Osteocyte (in vitro differentiated cells): ENCODE data around the gene STRADB. TPM values are rescaled to one million over a fixed set of nuclear protein-coding genes. Genes with fewer than 3 reads are reported as not detected.
"Not testable (repeated sequence)": the region's sequence is repeated elsewhere in the genome, so short reads cannot be mapped to it uniquely, and the experiment has no call there.

Experiments
- DNase-seq: peaks from one replicate; pipeline ENCODE4 v3.0.0; 2021; ENCODE audit warnings: mixed read lengths; ENCODE audit not compliant: unreplicated experiment; ENCODE audit errors: extremely low spot score
- H3K27ac Mint-ChIP-seq: one replicate; pipeline ENCODE4 v1.8.0; 2021; ENCODE audit warnings: mild to moderate bottlenecking, mixed read lengths; ENCODE audit not compliant: unreplicated experiment
- H3K27me3 Mint-ChIP-seq: one replicate; pipeline ENCODE4 v1.8.0; 2021; ENCODE audit warnings: mixed read lengths; ENCODE audit not compliant: unreplicated experiment
- H3K36me3 Mint-ChIP-seq: one replicate; pipeline ENCODE4 v1.8.0; 2021; ENCODE audit warnings: mixed read lengths; ENCODE audit not compliant: unreplicated experiment
- H3K4me1 Mint-ChIP-seq: one replicate; pipeline ENCODE4 v1.8.0; 2021; ENCODE audit warnings: mixed read lengths; ENCODE audit not compliant: unreplicated experiment
- H3K4me3 Mint-ChIP-seq: one replicate; pipeline ENCODE4 v1.8.0; 2021; ENCODE audit warnings: mild to moderate bottlenecking, moderate library complexity, mixed read lengths; ENCODE audit not compliant: unreplicated experiment
- H3K9me3 Mint-ChIP-seq: one replicate; pipeline ENCODE4 v1.8.0; 2021; ENCODE audit warnings: mixed read lengths; ENCODE audit not compliant: unreplicated experiment
- total RNA-seq: library from RNA; stranded (reverse); gene quantifications from 2 replicates; pipeline ENCODE4 v1.2.1, GENCODE V29; 2021
- TF ChIP-seq, protein P1 (sequence below): fragments of 200-600 bp; sonication (generic); IDR thresholded peaks from 2 replicates; pipeline ENCODE4 v1.5.0; 2021; ENCODE audit warnings: antibody characterized with exemption, mild to moderate bottlenecking, moderate library complexity

Gene STRADB
- total RNA-seq, 1 donor from 2014 or later = 18.5 TPM

DNA sequence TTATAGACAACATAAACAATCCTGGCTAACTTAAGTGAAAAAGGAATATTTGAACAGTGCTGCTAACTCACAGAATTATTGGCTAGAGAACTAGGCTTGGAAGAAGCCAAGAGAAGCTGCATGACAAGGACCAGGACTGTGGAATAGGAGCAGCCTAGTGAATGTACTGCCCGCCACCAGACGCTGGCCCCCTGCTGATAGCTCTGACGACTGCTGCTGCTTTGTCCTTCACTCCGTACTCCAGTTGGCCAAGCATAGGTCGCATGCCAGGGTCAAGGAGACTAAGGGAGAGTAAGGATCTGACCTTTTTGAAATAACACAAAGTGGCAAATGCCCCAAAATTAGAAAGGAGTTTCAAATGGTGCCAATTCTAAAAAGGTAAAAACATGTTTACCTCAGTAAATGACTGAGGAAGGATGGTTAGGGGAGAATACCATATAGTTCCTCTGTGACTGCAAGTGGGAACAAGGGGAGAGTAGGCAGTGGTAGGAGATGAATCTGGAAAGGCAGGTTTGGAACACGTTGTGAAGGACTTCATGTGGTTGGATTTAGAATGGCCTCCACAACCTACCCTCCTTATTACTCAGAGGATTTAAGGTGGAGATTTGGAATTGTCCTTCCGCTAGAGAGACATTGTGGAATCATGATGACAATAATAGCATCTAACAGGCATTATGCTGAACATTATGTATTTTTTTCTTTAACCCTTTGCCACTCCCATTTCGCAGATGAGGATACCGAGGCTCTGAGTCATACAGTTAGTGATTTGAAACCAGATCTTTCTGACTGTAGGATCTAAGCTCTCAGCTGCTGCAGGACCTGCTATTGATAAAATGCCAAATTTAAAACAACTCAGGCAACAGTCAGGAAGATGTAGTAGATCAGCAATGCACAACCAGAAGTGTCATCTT lies 19.5 kb downstream of the STRADB start:
- Mint-ChIP-seq H3K4me1 (peaks cover 47% of the 10 kb centered on the region), H3K9me3 (no peaks in the 10 kb centered on the region), H3K27me3 (no peaks in the 10 kb centered on the region), H3K36me3 (peaks cover 46% of the 10 kb centered on the region), H3K4me3 (no peak overlapping the region), H3K27ac (no peak overlapping the region)
- TF ChIP-seq, protein P1, sequence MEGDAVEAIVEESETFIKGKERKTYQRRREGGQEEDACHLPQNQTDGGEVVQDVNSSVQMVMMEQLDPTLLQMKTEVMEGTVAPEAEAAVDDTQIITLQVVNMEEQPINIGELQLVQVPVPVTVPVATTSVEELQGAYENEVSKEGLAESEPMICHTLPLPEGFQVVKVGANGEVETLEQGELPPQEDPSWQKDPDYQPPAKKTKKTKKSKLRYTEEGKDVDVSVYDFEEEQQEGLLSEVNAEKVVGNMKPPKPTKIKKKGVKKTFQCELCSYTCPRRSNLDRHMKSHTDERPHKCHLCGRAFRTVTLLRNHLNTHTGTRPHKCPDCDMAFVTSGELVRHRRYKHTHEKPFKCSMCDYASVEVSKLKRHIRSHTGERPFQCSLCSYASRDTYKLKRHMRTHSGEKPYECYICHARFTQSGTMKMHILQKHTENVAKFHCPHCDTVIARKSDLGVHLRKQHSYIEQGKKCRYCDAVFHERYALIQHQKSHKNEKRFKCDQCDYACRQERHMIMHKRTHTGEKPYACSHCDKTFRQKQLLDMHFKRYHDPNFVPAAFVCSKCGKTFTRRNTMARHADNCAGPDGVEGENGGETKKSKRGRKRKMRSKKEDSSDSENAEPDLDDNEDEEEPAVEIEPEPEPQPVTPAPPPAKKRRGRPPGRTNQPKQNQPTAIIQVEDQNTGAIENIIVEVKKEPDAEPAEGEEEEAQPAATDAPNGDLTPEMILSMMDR = no peak
- no peak for DNase-seq

DNA sequence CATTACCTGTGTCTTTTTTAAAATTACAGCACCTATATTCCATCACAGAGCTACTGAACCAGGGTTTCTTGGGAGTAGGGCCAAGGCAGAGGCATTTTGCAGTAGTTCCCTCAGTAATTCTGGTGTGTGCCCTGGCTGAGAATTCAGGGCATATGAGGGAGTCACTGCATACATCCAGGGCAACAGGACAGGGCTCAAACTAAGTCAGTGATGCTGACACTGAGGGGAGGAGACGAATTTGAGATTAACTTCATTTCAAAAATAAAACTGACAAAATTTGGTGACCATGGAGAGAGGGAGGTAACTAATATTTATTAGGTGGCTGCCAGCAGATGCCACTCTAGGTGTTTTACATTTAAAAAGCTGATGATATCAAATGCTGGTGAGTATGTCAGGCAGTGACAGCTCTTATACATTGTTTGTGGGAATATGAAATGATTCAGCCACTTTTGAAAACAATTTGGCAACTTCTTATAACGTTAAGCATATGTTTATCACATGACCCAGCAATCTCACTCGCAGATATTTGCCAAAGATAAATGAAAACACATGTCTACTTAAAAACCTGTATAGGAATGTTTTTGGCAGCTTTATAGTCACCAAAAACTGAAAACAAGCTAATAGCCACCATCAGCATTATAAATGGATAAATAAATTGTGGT lies 20.3 kb downstream of the STRADB start:
- no peaks in the 10 kb centered on the region for H3K27me3 Mint-ChIP-seq
- H3K4me1 Mint-ChIP-seq = peaks cover 39% of the 10 kb centered on the region
- H3K27ac Mint-ChIP-seq = no peak overlapping the region
- TF ChIP-seq, protein P1 = no peak
- H3K36me3 Mint-ChIP-seq = peaks cover 46% of the 10 kb centered on the region
- no peak overlapping the region for H3K4me3 Mint-ChIP-seq
- DNase-seq = no peak
- H3K9me3 Mint-ChIP-seq = no peaks in the 10 kb centered on the region

DNA sequence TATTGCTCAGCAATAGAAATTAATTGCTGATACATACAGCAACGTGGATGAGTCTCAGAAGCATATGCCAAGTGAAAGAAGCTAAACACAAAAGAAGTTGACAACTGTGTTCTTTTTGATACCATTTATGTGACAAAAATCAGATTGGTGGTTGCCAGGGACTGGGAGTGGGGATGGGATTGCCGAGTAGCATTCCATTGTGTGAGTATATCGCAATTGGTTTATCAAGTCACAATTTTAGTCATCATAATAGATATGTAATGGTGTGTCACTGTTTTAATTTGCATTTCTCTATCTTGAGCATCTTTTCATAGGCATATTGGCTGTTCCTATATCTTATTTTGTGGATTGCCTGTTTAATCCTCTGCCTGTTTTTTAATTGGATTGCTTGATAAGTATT lies 20.9 kb downstream of the STRADB start:
- no peak overlapping the region for H3K4me3 Mint-ChIP-seq

DNA sequence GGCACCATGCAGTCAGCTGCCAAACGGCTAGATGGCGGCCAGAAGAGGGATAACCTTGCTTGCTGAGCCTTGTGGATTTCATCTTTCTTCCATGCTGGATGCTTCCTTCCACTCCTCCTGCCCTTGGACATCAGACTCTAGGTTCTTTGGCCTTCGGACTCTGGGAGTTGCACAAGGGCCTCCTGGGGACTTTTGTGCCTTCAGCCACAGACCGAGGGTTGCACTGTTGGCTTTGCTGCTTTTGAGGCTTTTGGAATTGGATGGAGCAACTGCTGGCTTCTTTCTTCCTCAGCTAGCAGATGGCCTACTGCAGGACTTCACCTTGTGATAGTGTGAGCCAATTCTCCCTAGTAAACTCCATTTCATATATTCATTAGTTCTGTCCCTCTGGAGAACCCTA lies 31.0 kb downstream of the STRADB start:
- no peak for DNase-seq
- Mint-ChIP-seq H3K36me3 (peaks cover 22% of the 10 kb centered on the region), H3K9me3 (no peaks in the 10 kb centered on the region), H3K27me3 (peaks cover 2% of the 10 kb centered on the region), H3K4me1 (no peaks in the 10 kb centered on the region), H3K4me3 (no peak overlapping the region), H3K27ac (no peak overlapping the region)
- TF ChIP-seq, protein P1 = no peak

More for the DNA sequence above, 20.9 kb downstream of the STRADB start:
- Mint-ChIP-seq H3K36me3 (peaks cover 48% of the 10 kb centered on the region), H3K27ac (no peak overlapping the region), H3K4me1 (peaks cover 34% of the 10 kb centered on the region), H3K27me3 (no peaks in the 10 kb centered on the region), H3K9me3 (no peaks in the 10 kb centered on the region)
- DNase-seq = no peak
- TF ChIP-seq, protein P1 = no peak

DNA sequence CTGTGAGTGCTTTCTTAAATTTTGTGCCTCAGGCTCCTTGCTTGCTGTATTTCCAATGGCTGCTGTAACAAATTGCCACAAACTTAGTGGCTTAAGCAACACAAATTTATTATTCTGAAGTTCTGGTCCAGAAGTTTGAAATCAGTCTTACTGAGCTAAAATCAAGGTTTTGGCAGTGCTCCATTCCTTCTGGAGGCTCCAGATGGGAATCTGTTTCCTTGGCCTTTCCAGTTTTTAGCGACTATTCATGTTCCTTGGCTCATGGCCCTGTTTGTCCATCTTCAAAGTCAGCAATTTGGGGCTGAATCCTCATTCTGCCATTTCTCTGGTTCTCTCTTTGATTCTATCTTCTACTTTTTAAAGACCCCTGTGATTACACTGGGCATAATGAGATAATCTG lies 31.8 kb downstream of the STRADB start:
- no peaks in the 10 kb centered on the region for H3K4me1 Mint-ChIP-seq
- H3K9me3 Mint-ChIP-seq = no peaks in the 10 kb centered on the region
- TF ChIP-seq, protein P1 = no peak
- DNase-seq = no peak
- H3K36me3 Mint-ChIP-seq = peaks cover 19% of the 10 kb centered on the region
- peaks cover 2% of the 10 kb centered on the region for H3K27me3 Mint-ChIP-seq
- no peak overlapping the region for H3K4me3 Mint-ChIP-seq
- H3K27ac Mint-ChIP-seq = no peak overlapping the region

DNA sequence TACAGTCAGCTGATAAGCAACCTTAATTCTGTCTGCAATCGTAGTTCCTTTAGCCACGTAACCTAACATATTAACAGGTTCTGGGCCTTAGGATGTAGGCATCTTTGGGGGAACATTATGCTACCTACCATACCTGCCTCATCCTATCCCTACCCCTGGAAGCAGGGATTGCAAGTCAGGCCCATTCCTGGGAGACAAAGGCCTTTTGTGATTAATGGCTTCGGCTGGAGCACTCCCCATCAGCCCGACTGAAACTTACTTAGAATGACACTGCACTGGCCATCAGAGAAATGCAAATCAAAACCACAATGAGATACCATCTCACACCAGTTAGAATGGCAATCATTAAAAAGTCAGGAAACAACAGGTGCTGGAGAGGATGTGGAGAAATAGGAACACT lies 32.2 kb downstream of the STRADB start:
- not testable (repeated sequence) for H3K9me3 Mint-ChIP-seq, DNase-seq

More for the DNA sequence above, 32.2 kb downstream of the STRADB start:
- H3K36me3 Mint-ChIP-seq = peaks cover 17% of the 10 kb centered on the region
- not testable (repeated sequence) for H3K4me3 Mint-ChIP-seq, H3K27ac Mint-ChIP-seq, H3K4me1 Mint-ChIP-seq, H3K27me3 Mint-ChIP-seq
